Right ventricle myocardium inferior (tissue), 1 donor: ENCODE data around the gene ZDHHC20. TPM values are rescaled to one million over a fixed set of nuclear protein-coding genes. Genes with fewer than 3 reads are reported as not detected.
"Not testable (repeated sequence)": the region's sequence is repeated elsewhere in the genome, so short reads cannot be mapped to it uniquely, and the experiment has no call there.

Experiments used
- ATAC-seq: fragments of 200-7000 bp; cut with Tn5 transposase; one replicate; pipeline ENCODE4 v1.9.1; 2020; ENCODE audit warnings: mild to moderate bottlenecking, moderate library complexity
- DNase-seq: peaks from one replicate; pipeline ENCODE4 v3.0.0; 2021; ENCODE audit errors: missing footprints
- intact Hi-C: fragments of 100-400 bp; cut with DNase I; formaldehyde crosslinking; loops from one replicate; pipeline ENCODE4 v1.11.0; 2022
- total RNA-seq: library from RNA; stranded (reverse); fragmentation: NEBNext Ultra II Directional; extraction: Animal tissue kit (Norgen Biotek cat#: 25700); gene quantifications from one replicate; pipeline ENCODE4 v1.2.1, GENCODE V29; 2021
- donor health status: DM: no; HTN: yes; CAD: no; lungs with severe emphysema.

ZDHHC20 gene
- total RNA-seq, 1 donor from 2014 or later, result 14.6 TPM

- ATAC-seq (no peak), DNase-seq (no peak)
- intact Hi-C loops, result no loop called here
Measured at GRCh38 chr13:21445759-21446158, 13.3 kb downstream of the ZDHHC20 start.

- no peak for DNase-seq
- intact Hi-C loops, result no loop called here
- ATAC-seq, result no peak
Measured at GRCh38 chr13:21443171-21443570, 15.9 kb downstream of the ZDHHC20 start.

DNA sequence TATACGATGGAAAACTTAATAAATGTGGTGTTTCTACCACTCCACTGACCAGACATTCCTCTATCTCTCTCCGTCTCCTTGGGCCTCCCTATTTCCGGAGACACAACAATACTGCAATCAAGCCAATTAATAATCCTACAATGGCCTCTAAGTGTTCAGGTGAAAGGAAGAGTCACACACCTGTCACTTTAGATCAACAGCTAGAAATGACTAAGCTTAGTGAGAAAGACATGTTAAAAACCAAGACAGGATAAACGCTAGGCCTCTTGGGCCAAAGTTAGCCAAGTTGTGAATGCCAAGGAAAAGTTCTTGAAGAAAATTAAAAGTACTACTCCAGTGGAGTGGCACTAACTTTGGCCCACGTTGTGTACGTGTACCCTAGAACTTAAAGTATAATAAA is 22.5 kb downstream of the ZDHHC20 start:
- ATAC-seq (no peak), DNase-seq (no peak)
- intact Hi-C loops, result no loop called here

DNA sequence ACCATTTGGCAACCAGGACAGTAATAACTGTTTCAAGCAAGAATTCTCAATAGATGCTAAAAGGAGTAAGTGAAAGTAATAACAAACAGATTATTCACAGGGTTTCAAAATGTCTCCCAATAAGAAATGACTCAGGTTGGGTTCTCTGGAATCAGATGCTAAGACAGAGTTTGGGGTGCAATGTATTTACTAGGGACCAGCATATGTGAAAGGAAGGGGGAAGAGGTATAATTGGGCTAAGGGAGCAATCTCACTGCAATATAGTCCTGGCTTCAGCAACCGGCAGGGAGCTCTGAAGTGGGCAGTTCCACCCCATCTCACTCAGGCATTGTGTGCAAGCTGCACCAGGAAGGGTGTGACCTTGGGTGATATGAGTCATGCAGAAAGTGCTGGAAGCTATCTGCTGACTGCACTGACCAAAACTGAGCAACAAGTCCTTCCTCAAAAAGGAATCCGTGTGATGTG is 23.4 kb downstream of the ZDHHC20 start:
- DNase-seq (peak; percentile 69), ATAC-seq (peak; percentile 92)
- intact Hi-C loops, result no loop called here

DNA sequence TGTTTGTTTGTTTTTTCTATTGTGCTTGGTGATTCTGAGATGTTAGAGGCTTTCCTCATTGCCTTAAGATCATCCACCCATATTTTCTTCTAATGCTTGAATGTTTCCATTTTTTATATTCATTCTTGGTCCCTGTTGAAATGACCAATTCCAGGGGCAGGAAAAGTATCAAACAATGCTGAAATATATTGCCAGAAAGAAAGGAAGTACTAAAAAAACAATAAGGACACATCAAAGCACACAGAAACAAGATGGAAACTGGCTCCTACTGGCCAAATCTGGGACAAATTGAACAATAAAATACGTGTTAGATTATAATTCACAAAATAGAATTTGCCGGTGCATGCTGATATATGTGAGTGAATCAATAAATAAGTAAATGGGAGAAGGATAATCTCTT is 23.9 kb downstream of the ZDHHC20 start:
- no peak for DNase-seq

GRCh38 chr13:21434588-21434987 is 24.5 kb downstream of the ZDHHC20 start:
- ATAC-seq (no peak), DNase-seq (no peak)
- intact Hi-C loops, result no loop called here

More for the DNA sequence above, 23.9 kb downstream of the ZDHHC20 start:
- intact Hi-C loops, result no loop called here
- no peak for ATAC-seq

DNA sequence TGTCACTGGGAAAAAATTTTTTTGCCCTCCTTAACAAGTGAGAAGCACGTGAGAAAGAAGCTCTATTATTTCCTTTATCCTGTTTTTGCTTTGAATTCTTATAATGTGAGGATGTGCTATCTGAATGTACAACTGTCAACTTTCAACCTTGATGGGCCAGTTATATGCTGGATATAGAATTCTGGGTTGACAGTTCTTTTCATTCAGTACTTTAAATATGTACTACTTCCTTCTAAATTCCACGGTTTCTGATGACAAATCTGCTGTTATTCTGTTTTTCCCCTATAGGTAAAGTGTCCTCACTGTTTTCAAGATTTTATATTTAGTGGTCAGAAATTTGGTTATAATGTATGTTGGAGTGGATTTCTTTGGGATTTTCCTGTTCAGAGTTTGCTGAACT is 29.9 kb downstream of the ZDHHC20 start:
- no peak for DNase-seq
- ATAC-seq, result no peak
- intact Hi-C loops, result no loop called here

DNA sequence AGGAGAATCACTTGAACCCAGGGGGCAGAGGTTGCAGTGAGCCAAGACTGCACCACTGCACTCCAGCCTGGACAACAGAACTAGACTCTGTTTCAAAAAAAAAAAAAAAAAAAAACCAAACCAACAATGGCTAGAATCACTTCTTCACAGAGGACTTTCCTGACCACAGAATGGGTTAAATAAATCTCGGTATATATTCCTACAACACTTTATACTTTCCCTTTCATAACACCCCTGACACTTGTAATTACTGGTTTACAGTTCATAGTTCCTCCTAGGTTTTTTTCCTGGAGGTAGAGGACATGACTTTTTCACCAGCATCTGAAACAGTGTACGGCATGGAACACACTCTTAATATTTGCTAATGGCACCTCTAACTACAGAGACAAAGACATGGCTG is 31.4 kb downstream of the ZDHHC20 start:
- no peak for ATAC-seq
- intact Hi-C loops, result no loop called here

GRCh38 chr13:21426238-21426637 is 32.9 kb downstream of the ZDHHC20 start:
- intact Hi-C loops, result no loop called here
- no peak for ATAC-seq
- no peak for DNase-seq

More for the DNA sequence above, 31.4 kb downstream of the ZDHHC20 start:
- DNase-seq, result no peak

- ATAC-seq (no peak), DNase-seq (no peak)
- intact Hi-C loops, result no loop called here
Measured at GRCh38 chr13:21420706-21421105, 38.4 kb downstream of the ZDHHC20 start.

GRCh38 chr13:21413013-21413412 is 46.1 kb downstream of the ZDHHC20 start:
- no peak for DNase-seq
- intact Hi-C loops, result no loop called here
- ATAC-seq, result no peak

DNA sequence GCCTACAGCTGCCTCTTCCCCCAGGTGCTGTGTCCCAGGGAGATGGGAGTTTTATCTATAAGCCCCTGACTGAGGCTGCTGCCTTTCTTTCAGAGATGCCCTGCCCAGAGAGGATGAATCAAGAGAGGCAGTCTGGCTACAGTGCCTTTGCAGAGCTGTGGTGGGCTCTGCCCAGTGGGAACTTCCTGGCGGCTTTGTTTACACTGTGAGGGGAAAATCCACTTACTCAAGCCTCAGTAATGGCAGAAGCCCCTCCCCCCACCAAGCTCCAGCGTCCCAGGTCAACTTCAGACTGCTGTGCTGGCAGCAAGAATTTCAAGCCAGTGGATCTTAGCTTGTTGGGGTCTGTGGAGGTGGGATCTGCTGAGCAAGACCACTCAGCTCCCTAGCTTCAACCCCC is 48.6 kb downstream of the ZDHHC20 start:
- ATAC-seq, intact Hi-C loops: not testable (repeated sequence)

DNA sequence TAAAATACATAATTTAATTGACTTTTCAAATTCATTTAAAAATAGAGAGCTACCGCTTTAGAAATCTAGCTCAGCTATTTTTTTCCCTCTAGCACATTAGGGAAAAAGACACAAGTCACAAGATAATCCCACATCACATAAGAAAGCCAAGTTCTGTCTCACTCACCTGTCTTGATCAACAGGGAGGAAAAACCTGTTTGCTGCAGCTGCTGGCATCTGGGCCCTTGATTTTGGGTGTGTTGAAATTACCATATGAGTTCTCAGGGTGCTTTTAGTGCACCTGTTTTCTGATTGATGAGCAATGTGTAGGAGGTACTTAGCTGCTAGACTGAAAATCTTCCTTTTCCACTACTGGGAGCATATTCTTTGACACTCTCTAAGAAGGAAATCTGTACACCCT is 53.8 kb downstream of the ZDHHC20 start:
- DNase-seq, result no peak
- ATAC-seq, result no peak
- intact Hi-C loops, result no loop called here

More for the DNA sequence above, 48.6 kb downstream of the ZDHHC20 start:
- not testable (repeated sequence) for DNase-seq

GRCh38 chr13:21402586-21403307 is 56.4 kb downstream of the ZDHHC20 start:
- ATAC-seq, result no peak
- no peak for DNase-seq
- intact Hi-C loops, result no loop called here

DNA sequence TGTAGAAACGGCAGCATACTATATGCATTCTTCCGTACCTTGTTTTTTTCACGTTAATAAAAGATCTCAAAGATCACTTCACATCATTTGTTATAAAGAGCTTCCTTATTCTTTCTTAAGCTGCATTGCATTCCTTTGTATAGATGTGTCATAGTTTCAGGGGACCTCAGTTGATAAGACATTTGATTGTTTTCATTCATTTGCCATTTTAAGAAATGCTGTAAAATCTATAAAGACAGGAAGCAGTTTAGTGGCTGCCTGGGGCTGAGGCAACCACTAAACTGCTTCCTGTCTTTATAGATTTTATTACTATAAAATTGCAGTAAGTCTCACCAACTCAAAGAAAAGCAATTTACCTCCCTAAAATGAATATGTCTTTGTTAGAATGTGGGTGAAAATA is 59.4 kb downstream of the ZDHHC20 start:
- DNase-seq (no peak), ATAC-seq (no peak)
- intact Hi-C loops, result no loop called here

DNA sequence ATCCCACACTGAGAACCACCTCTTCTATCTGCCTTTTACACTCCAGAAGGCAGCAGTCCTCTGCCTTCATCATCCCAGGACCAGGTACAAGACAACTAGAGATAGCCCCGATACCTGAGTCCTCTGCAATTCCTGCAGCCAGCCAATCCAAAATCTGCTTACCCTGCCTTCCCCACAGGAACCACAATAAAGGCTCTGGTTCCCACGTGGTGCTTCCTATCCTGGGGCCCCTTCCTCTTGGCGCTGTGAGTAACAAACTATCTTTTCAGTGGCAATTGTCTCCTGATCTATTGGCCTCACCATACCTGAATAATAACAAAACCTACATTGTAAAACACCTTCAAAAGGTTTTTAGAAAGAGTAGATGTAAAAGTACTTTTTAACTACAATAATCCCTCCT is 63.1 kb downstream of the ZDHHC20 start:
- no peak for DNase-seq
- intact Hi-C loops, result no loop called here
- no peak for ATAC-seq

- no peak for DNase-seq
- ATAC-seq, result no peak
- intact Hi-C loops, result no loop called here
Measured at GRCh38 chr13:21389124-21389523, 70.0 kb downstream of the ZDHHC20 start.

DNA sequence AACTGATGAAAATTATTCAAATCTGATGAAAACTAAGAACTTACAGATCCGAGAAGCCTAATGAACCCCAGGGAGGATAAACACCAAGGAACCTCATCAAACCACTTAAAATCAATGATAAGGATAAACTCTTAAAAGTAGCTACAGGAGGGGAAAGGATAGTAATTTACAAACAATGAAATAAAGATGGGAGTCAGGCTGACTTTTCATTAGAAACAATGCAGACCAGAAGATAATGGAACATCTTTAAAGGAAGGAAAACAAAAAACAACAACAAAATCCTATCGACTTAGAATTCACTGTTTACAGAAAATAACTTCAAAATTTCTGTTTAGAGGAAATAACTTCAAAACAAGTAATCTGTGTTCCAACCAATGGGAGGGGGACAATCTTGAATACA is 73.4 kb downstream of the ZDHHC20 start:
- intact Hi-C loops, result no loop called here
- no peak for ATAC-seq
- no peak for DNase-seq

- DNase-seq, result no peak
- intact Hi-C loops, result no loop called here
- ATAC-seq, result no peak
Measured at GRCh38 chr13:21383090-21383489, 76.0 kb downstream of the ZDHHC20 start.

- intact Hi-C loops, ATAC-seq: not testable (repeated sequence)
Measured at GRCh38 chr13:21376998-21377985, 81.8 kb downstream of the ZDHHC20 start.

More at GRCh38 chr13:21376998-21377985, 81.8 kb downstream of the ZDHHC20 start:
- DNase-seq, result not testable (repeated sequence)
